Glutamatergic neuron (in vitro differentiated cells): ENCODE measurements around the gene SAE1. TPM values are rescaled to one million over a fixed set of nuclear protein-coding genes. Genes with fewer than 3 reads are reported as not detected.
A peak's percentile ranks its signal among the peaks of the same experiment; 100 is the strongest.

Experiments used
- DNase-seq: peaks from one replicate; pipeline ENCODE4 v3.0.0; 2022
- H3K27ac Mint-ChIP-seq: one replicate; pipeline ENCODE4 v1.8.0; 2020; ENCODE audit warnings: mild to moderate bottlenecking, mixed read lengths, inconsistent platforms; ENCODE audit not compliant: unreplicated experiment
- H3K27me3 Mint-ChIP-seq: one replicate; pipeline ENCODE4 v1.8.0; 2020; ENCODE audit warnings: mild to moderate bottlenecking, moderate library complexity, mixed read lengths, inconsistent platforms; ENCODE audit not compliant: unreplicated experiment
- H3K36me3 Mint-ChIP-seq: one replicate; pipeline ENCODE4 v1.8.0; 2020; ENCODE audit warnings: mild to moderate bottlenecking, mixed read lengths, inconsistent platforms; ENCODE audit not compliant: unreplicated experiment
- H3K4me1 Mint-ChIP-seq: one replicate; pipeline ENCODE4 v1.8.0; 2020; ENCODE audit warnings: mild to moderate bottlenecking, low read depth, mixed read lengths, inconsistent platforms; ENCODE audit not compliant: unreplicated experiment
- H3K4me3 Mint-ChIP-seq: one replicate; pipeline ENCODE4 v1.8.0; 2020; ENCODE audit warnings: mild to moderate bottlenecking, mixed read lengths, inconsistent platforms; ENCODE audit not compliant: unreplicated experiment
- H3K9me3 Mint-ChIP-seq: one replicate; pipeline ENCODE4 v1.8.0; 2020; ENCODE audit warnings: mild to moderate bottlenecking, moderate library complexity, mixed read lengths, inconsistent platforms; ENCODE audit not compliant: unreplicated experiment
- CTCF ChIP-seq: fragments of 200-600 bp; sonication (generic); IDR thresholded peaks from one replicate; pipeline ENCODE4 v1.5.0; 2021; ENCODE audit not compliant: partially characterized antibody, unreplicated experiment
- total RNA-seq: library from RNA; stranded (reverse); fragmentation: NEBNext Ultra II Directional; extraction: Animal tissue kit (Norgen Biotek cat#: 25700); gene quantifications from one replicate; pipeline ENCODE4 v1.2.1, GENCODE V29; 2021; ENCODE audit not compliant: unreplicated experiment

Gene SAE1
- total RNA-seq, 1 donor from 2014 or later: 79.9 TPM

DNA sequence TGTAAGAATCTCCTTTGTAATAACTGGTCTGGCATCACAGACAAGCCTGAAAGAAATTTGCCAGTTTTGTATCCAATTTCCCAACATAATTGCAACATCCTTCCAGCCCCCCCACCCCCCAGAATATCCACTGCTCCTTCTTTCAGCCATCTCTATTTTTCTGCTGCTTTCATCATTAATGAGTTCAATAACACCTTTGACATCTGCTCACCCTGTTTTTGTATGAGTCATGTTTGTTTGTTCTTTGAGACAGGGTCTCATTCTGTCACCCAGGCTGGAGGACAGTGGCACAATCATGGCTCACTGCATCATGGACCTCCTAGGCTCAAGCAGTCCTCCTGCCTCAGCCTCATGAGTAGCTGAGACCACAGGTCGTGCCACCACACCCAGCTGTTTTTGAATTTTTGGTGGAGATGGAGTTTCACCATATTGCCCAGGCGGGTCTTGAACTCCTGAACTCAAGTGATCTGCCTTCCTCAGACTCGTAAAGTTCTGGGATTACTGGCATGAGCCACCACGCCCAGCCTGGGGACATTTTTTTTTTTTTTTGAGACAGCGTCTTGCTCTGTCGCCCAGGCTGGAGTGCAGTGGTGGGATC is 10.1 kb upstream of the SAE1 start:
- Mint-ChIP-seq H3K4me1 (no peaks in the 10 kb centered on the region), H3K27me3 (no peaks in the 10 kb centered on the region), H3K9me3 (no peaks in the 10 kb centered on the region), H3K36me3 (no peaks in the 10 kb centered on the region), H3K4me3 (no peak overlapping the region), H3K27ac (no peak overlapping the region)
- no peak for TF ChIP-seq CTCF
- DNase-seq: no peak

DNA sequence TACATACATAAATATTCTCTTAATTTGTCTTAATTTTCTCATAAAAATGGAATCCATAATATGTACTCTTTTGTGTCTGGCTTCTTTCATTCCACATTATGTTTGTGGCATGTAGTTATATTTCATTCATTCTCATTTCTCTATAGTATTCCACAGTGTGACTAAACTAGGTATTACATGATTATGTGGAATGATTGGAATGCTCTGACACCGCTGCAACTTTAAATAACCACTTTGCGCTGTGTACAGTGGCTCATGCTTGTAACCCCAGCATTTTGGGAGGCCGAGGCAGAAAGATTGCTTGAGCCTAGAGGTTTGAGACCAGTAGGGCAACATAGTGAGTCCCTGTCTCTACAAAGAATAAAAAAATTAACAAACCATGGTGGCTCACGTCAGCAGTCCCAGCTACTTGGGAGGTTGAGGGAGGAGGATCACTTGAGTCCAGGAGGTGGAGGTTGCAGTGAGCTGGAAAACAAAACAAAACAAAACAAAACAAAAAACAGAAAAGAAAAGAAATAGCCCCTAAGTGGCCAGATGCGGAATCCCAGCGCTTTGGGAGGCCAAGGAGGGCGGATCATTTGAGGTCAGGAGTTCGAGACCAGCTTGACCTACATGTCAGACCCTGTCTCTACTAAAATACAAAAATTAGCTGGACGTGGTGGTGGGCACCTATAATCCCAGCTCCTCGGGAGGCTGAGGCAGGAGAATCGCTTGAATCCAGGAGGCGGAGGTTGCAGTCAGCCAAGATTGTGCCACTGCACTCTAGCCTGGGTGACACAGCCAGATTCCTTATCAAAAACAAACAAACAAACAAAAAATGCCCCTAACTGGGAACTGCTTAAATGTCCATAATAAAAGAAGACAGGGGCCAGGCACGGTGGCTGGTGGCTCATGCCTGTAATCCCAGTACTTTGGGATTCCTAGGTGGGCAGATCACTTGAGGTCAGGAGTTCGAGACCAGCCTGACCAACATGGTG is 8.0 kb upstream of the SAE1 start:
- Mint-ChIP-seq H3K27ac (no peak overlapping the region), H3K4me3 (no peak overlapping the region), H3K9me3 (no peaks in the 10 kb centered on the region), H3K27me3 (no peaks in the 10 kb centered on the region), H3K36me3 (no peaks in the 10 kb centered on the region), H3K4me1 (no peaks in the 10 kb centered on the region)
- no peak for TF ChIP-seq CTCF
- DNase-seq: no peak

DNA sequence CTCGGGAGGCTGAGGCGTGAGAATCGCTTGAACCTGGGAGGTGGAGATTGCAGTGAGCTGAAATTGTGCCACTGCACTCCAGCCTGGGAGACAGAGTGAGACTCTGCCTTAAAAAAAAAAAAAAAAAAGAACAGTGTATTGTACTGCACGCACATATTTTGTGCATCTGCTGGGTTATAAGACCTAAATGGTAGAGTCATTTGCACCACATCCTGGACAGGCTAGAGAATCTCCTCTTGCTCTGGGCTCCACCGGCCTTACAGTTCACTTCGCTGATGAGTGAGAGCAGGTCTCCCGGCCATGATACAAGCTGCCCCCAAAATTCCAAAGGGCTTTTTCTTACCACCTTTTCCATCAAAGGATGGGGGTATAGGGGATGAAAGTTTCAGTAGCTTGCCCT is 7.2 kb upstream of the SAE1 start:
- Mint-ChIP-seq H3K36me3 (no peaks in the 10 kb centered on the region), H3K27me3 (peaks cover 2% of the 10 kb centered on the region), H3K4me3 (no peak overlapping the region), H3K27ac (no peak overlapping the region), H3K4me1 (no peaks in the 10 kb centered on the region), H3K9me3 (no peaks in the 10 kb centered on the region)
- TF ChIP-seq CTCF: no peak
- no peak for DNase-seq

DNA sequence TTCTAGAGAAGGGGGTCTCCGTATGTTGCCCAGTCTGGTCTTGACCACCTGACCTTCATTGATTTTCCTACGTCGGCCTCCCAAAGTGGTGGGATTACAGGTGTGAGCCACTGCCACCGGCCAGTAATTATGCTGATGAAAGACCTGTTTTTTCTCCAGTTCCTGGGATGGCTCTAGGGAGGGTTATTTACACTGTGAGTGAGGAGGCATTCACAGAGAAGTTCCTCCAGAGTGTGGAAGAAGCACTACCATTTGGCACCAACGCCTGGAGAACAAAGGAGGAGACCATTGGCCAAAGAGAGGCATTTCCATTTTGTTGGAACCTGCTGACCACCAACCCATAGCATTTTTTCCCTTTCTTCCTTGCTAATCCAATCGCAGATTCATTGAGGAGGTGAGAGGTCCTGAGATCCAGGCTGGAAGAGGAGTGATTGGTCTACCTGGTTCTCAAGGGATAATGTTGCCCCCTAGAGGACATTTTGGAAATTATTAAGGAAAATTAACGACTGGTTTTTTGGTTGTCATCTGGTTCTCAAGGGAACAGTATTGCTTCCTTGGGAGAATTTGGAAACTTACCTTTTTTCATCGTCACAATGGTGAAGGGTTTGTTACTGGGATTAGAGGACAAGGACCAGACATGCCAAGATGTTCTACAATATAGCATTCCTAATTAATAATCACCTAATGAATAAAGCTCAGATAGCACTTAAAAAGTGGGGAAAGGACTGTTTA is 5.5 kb upstream of the SAE1 start:
- TF ChIP-seq CTCF: peak; percentile 87
- Mint-ChIP-seq H3K27ac (peak overlapping the region; percentile 2), H3K27me3 (peaks cover 2% of the 10 kb centered on the region), H3K4me3 (no peak overlapping the region), H3K36me3 (no peaks in the 10 kb centered on the region), H3K9me3 (no peaks in the 10 kb centered on the region), H3K4me1 (no peaks in the 10 kb centered on the region)
- DNase-seq: no peak
